HCT116 (cell line): Measurements from ENCODE around the gene IFT74. TPM values are rescaled to one million over a fixed set of nuclear protein-coding genes. Genes with fewer than 3 reads are reported as not detected.
A peak's percentile ranks its signal among the peaks of the same experiment; 100 is the strongest.

Experiments used
- ATAC-seq: fragments of 200-7000 bp; cut with Tn5 transposase; 2 replicates; pipeline ENCODE4 v1.9.1; 2020; ENCODE audit warnings: mild to moderate bottlenecking, moderate library complexity
- Bru-seq: library from RNA; stranded (reverse); fragments of 400-500 nt; gene quantifications from one replicate; lab custom pipeline; 2021; lab: Mats Ljungman, UMichigan
- BruChase-seq, 2 experiments: library from RNA; stranded (reverse); fragments of 400-500 nt; gene quantifications; one replicate each; lab custom pipeline; 2021; lab: Mats Ljungman, UMichigan
- BruUV-seq: library from RNA; stranded (reverse); fragments of 400-500 nt; replicated peaks from 2 replicates; lab custom pipeline; 2021; lab: Mats Ljungman, UMichigan
- CTCF ChIA-PET: fragments of 300-600 bp; sonication (Branson Sonifier 250); formaldehyde crosslinking; loops from one replicate; lab custom pipeline; 2021; ENCODE audit warnings: antibody characterized with exemption; lab: Charles Lee
- POLR2A ChIA-PET: fragments of 300-600, 350-600 bp; sonication (Branson Sonifier 250); formaldehyde crosslinking; loops from one replicate; lab custom pipeline; 2021; ENCODE audit warnings: antibody characterized with exemption; lab: Charles Lee
- RAD21 ChIA-PET, 2 experiments: fragments of 300-600 bp; sonication (Branson Sonifier 250); formaldehyde crosslinking; loops; one replicate each; lab custom pipeline; 2023; ENCODE audit warnings: low total read pairs in 2 of 2; ENCODE audit not compliant: uncharacterized antibody in 2 of 2, unreplicated experiment in 2 of 2, low non-redundant PET in 1 of 2; lab: Charles Lee
- DNase-seq: peaks from one replicate; pipeline ENCODE4 v3.0.0-alpha.2; 2010; ENCODE audit warnings: low read depth, low spot score
- H2AFZ ChIP-seq: fragments of 200-600 bp; shearing (Covaris generic), sonication (generic); 2 replicates; pipeline ENCODE4 v1.6.1; 2017; ENCODE audit warnings: low read depth, mixed run types, mixed read lengths, antibody characterized with exemption, low read length; ENCODE audit not compliant: poor library complexity, severe bottlenecking
- H3K27ac ChIP-seq: 2 replicates; pipeline ENCODE4 v1.5.1; 2012; ENCODE audit warnings: low read depth, low read length
- H3K27me3 ChIP-seq: fragments of 200-600 bp; sonication (generic); 2 replicates; pipeline ENCODE4 v1.6.1; 2016; ENCODE audit warnings: mixed run types, low read length, mixed read lengths; ENCODE audit not compliant: insufficient read depth
- H3K36me3 ChIP-seq, 2 experiments: fragments of 200-500 bp in 1 of 2; fragments of 200-600 bp in 1 of 2; sonication (Bioruptor generic) in 1 of 2; sonication (generic) in 1 of 2; 2 replicates each; pipeline versions ENCODE4 v1.5.1 to v1.6.1; 2014 to 2016; ENCODE audit warnings: low read length in 2 of 2, inconsistent platforms in 1 of 2, mixed read lengths in 1 of 2, mixed run types in 1 of 2; ENCODE audit not compliant: insufficient read depth in 2 of 2, control insufficient read depth in 1 of 2
- H3K4me1 ChIP-seq, 2 experiments: fragments of 200-600 bp in 1 of 2; sonication (generic) in 1 of 2; 2 replicates each; pipeline versions ENCODE4 v1.5.1 to v1.6.1; 2012 to 2017; ENCODE audit warnings: low read length in 2 of 2, inconsistent platforms in 1 of 2, mild to moderate bottlenecking in 1 of 2, mixed read lengths in 1 of 2, mixed run types in 1 of 2, moderate library complexity in 1 of 2; ENCODE audit not compliant: insufficient read depth in 2 of 2, control insufficient read depth in 1 of 2
- H3K4me2 ChIP-seq: fragments of 200-600 bp; sonication (generic); 2 replicates; pipeline ENCODE4 v1.6.1; 2017; ENCODE audit warnings: mixed run types, low read length, mixed read lengths
- H3K4me3 ChIP-seq, 2 experiments: fragments of 200-600 bp in 1 of 2; sonication (generic) in 1 of 2; replicated peaks in 1 of 2; 2 replicates each; pipeline ENCODE4 v1.5.1; 2011 to 2016; ENCODE audit warnings: low read length in 2 of 2, control low read depth in 1 of 2, low read depth in 1 of 2, mild to moderate bottlenecking in 1 of 2, mixed read lengths in 1 of 2, mixed run types in 1 of 2
- H3K79me2 ChIP-seq: fragments of 200-600 bp; sonication (generic); 2 replicates; pipeline ENCODE4 v1.6.1; 2017; ENCODE audit warnings: mild to moderate bottlenecking, mixed run types, low read length, moderate library complexity, mixed read lengths; ENCODE audit not compliant: insufficient read depth
- H3K9ac ChIP-seq: fragments of 200-600 bp; sonication (generic); 2 replicates; pipeline ENCODE4 v1.6.1; 2016; ENCODE audit warnings: low read length, mixed read lengths
- H3K9me2 ChIP-seq: fragments of 200-600 bp; sonication (generic), shearing (Covaris generic); 2 replicates; pipeline ENCODE4 v1.6.1; 2017; ENCODE audit warnings: mixed run types, mild to moderate bottlenecking, moderate library complexity; ENCODE audit not compliant: insufficient read depth
- H3K9me3 ChIP-seq, 2 experiments: fragments of 200-500 bp in 1 of 2; fragments of 200-600 bp in 1 of 2; sonication (Bioruptor generic) in 1 of 2; sonication (generic) in 1 of 2; 2 replicates each; pipeline ENCODE4 v1.6.1; 2014 to 2017; ENCODE audit warnings: low read length in 2 of 2, mixed read lengths in 2 of 2, inconsistent platforms in 1 of 2, low read depth in 1 of 2, mild to moderate bottlenecking in 1 of 2, mixed run types in 1 of 2, moderate library complexity in 1 of 2; ENCODE audit not compliant: control insufficient read depth in 1 of 2, insufficient read depth in 1 of 2
- H4K20me1 ChIP-seq: fragments of 200-600 bp; sonication (generic), shearing (Covaris generic); 2 replicates; pipeline ENCODE4 v1.6.1; 2017; ENCODE audit warnings: mixed run types, mild to moderate bottlenecking, moderate library complexity; ENCODE audit not compliant: insufficient read depth
- CEBPB ChIP-seq: IDR thresholded peaks from 2 replicates; pipeline ENCODE4 v1.6.1; 2012; ENCODE audit warnings: low read depth
- CTCF ChIP-seq, 3 experiments: fragments of 200-600 bp in 1 of 3; sonication (generic) in 1 of 3; IDR thresholded peaks in 2 of 3; conservative IDR thresholded peaks in 1 of 3; 2 replicates each; pipeline ENCODE4 v1.5.1; 2012 to 2017; ENCODE audit warnings: low read depth in 2 of 3, low read length in 2 of 3, antibody characterized with exemption in 1 of 3, borderline replicate concordance in 1 of 3, control low read depth in 1 of 3, mild to moderate bottlenecking in 1 of 3, mixed read lengths in 1 of 3, mixed run types in 1 of 3, moderate library complexity in 1 of 3; ENCODE audit not compliant: insufficient read depth in 1 of 3
- EGR1 ChIP-seq: IDR thresholded peaks from 2 replicates; pipeline ENCODE4 v1.6.1; 2012; ENCODE audit warnings: low read depth
- FOSL1 ChIP-seq: IDR thresholded peaks from 2 replicates; pipeline ENCODE4 v1.6.1; 2012; ENCODE audit warnings: low read depth
- POLR2A ChIP-seq: IDR thresholded peaks from 2 replicates; pipeline ENCODE4 v1.7.0; 2011; ENCODE audit warnings: borderline replicate concordance; ENCODE audit not compliant: insufficient read depth, insufficient read length; ENCODE audit errors: extremely low read depth
- POLR2AphosphoS5 ChIP-seq: IDR thresholded peaks from 2 replicates; pipeline ENCODE4 v1.6.1; 2011; ENCODE audit warnings: mild to moderate bottlenecking, low read depth, low read length, moderate library complexity
- RAD21 ChIP-seq: IDR thresholded peaks from 2 replicates; pipeline ENCODE4 v1.6.1; 2012; ENCODE audit warnings: low read depth, mild to moderate bottlenecking
- SIN3A ChIP-seq: IDR thresholded peaks from 2 replicates; pipeline ENCODE4 v1.6.1; 2012; ENCODE audit warnings: low read depth
- SP1 ChIP-seq: IDR thresholded peaks from 2 replicates; pipeline ENCODE4 v1.6.1; 2012; ENCODE audit warnings: low read depth
- TCF7L2 ChIP-seq: IDR thresholded peaks from 2 replicates; pipeline ENCODE4 v1.7.0; 2011; ENCODE audit warnings: borderline replicate concordance, inconsistent platforms; ENCODE audit not compliant: insufficient read depth, insufficient read length; ENCODE audit errors: extremely low read depth
- YY1 ChIP-seq: IDR thresholded peaks from 2 replicates; pipeline ENCODE4 v1.6.1; 2011; ENCODE audit warnings: low read length, low read depth, moderate library complexity, mild to moderate bottlenecking; ENCODE audit not compliant: insufficient replicate concordance; ENCODE audit errors: extremely low read depth
- ZFX ChIP-seq: fragments of 450-650 bp; IDR thresholded peaks from 2 replicates; pipeline ENCODE4 v1.6.1; 2017
- intact Hi-C: fragments of 100-400 bp; cut with micrococcal nuclease; formaldehyde crosslinking; loops from 2 replicates; pipeline ENCODE4 v1.10.0; 2022
- long read RNA-seq: library from polyadenylated mRNA; unstranded; transcript quantifications from one replicate; pipeline ENCODE4 v2.0.0, GENCODE V29; 2021; ENCODE audit not compliant: unreplicated experiment
- polyA plus RNA-seq: library from polyadenylated mRNA; unstranded; fragments of >200 nt; gene quantifications from 2 replicates; pipeline ENCODE4 v1.2.1, GENCODE V29; 2012; ENCODE audit warnings: missing spikeins
- total RNA-seq: library from RNA; stranded (reverse); gene quantifications from one replicate; pipeline ENCODE4 v1.2.1, GENCODE V29; 2021; ENCODE audit not compliant: unreplicated experiment
- TF ChIP-seq, protein P1 (sequence below): IDR thresholded peaks from 2 replicates; pipeline ENCODE4 v1.6.1; 2011; ENCODE audit warnings: mild to moderate bottlenecking, low read length, moderate library complexity; ENCODE audit not compliant: insufficient replicate concordance; ENCODE audit errors: extremely low read depth
- TF ChIP-seq, protein P2 (sequence below): IDR thresholded peaks from 2 replicates; pipeline ENCODE4 v1.6.1; 2012
- TF ChIP-seq, protein P3 (sequence below): IDR thresholded peaks from 2 replicates; pipeline ENCODE4 v1.6.1; 2012

The IFT74 gene
- total RNA-seq, result 18.2 TPM
- 7.4 and 11.9 TPM in 2 replicates for polyA plus RNA-seq
- percentile 76 among the genes with signal in this experiment for Bru-seq, nascent RNA
- BruChase-seq, experiment 1, labeled RNA remaining after a 6-hour chase, result percentile 61 among the genes with signal in this experiment
- BruChase-seq, experiment 2, labeled RNA remaining after a 2-hour chase, result percentile 60 among the genes with signal in this experiment
- long read RNA-seq, transcript IFT74-201 (20 exons, 2,160 nt), result major isoform, 28 of 37 reads
- long read RNA-seq, partial matches to known transcripts, result 7 of 37 reads
- long read RNA-seq, other reads (novel, unspliced or antisense), result 2 of 37 reads

DNA sequence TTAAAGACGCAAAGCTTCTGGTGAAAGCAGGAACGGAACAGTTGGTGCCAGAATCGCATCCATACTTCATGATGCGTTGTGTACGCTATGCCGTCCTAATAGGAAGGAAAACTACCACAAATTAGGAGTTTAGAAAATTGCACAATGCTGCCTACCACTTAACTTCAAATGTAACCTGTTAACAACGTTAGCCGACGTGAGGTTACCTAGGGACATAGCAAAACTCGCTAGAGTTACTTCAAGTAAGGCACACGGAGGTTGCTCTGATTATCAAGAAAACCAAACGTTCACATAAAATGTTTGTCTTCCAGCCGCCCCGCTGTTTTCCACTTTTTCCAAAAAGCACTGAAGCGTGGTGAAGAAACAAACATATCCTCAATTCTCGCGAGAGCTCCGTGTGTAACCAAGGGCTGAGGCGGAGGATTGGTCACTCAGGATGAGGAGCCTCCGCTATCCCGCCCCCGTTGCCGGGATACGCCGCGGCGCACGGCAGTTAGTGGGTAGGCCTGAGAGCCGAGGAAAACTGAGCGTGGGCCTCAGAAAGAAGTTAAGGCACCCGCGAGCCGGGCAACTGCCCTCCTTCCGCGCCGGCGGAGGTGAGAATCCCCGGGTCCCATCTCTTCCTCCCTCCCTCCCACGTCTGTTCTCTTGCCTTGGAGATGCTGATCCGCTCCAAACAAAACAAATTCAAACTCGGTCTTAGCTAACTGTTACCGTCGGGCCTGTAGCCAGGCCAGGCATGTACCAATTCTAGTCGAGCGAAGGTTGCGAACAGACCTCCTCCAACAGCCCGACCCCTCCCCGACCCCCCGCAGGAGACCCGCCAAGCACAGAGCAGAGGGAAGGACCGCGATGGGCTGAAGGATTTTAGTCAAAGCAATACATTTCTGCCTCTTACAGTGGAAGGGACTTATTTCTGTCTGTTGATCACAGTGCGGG, at the start of gene IFT74:
Gene IFT74, plus strand, starts transcription at position 492 of the 939 bp plus-strand sequence. CDS start 5,556 bp downstream, outside the sequence.
- TSS peak; percentile 97 for BruUV-seq
- H3K4me1 ChIP-seq, result peaks cover 6 to 19% of the 10 kb centered on the region in 2 experiments; a peak in 3 of 4 replicates
- H3K9ac ChIP-seq, result peak within 1 kb of the TSS; percentile 85
- peak within 1 kb of the TSS; percentile 94 for H3K4me2 ChIP-seq
- TF ChIP-seq RAD21 (no peak), EGR1 (no peak), TCF7L2 (peak; percentile 5), FOSL1 (no peak), SIN3A (peak; percentile 61; the same call in 1 of the 2 replicates), POLR2A (peak; percentile 80), CTCF (IDR thresholded peaks at IDR 0.05 in 2 of 3, conservative IDR thresholded peaks at IDR 0.05 in 1 of 3; ENCODE audit: borderline replicate concordance in 1 of 3, insufficient read depth in 1 of 3, low read depth in 2 of 3, low read length in 2 of 3) (no peak), SP1 (peak; percentile 44), CEBPB (peak; percentile 15; the same call in 1 of the 2 replicates), POLR2AphosphoS5 (peak; percentile 70), YY1 (peak; percentile 23), ZFX (peak; percentile 96)
- TF ChIP-seq, protein P1, sequence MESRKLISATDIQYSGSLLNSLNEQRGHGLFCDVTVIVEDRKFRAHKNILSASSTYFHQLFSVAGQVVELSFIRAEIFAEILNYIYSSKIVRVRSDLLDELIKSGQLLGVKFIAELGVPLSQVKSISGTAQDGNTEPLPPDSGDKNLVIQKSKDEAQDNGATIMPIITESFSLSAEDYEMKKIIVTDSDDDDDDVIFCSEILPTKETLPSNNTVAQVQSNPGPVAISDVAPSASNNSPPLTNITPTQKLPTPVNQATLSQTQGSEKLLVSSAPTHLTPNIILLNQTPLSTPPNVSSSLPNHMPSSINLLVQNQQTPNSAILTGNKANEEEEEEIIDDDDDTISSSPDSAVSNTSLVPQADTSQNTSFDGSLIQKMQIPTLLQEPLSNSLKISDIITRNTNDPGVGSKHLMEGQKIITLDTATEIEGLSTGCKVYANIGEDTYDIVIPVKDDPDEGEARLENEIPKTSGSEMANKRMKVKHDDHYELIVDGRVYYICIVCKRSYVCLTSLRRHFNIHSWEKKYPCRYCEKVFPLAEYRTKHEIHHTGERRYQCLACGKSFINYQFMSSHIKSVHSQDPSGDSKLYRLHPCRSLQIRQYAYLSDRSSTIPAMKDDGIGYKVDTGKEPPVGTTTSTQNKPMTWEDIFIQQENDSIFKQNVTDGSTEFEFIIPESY, result peak; percentile 92
- TF ChIP-seq, protein P2, sequence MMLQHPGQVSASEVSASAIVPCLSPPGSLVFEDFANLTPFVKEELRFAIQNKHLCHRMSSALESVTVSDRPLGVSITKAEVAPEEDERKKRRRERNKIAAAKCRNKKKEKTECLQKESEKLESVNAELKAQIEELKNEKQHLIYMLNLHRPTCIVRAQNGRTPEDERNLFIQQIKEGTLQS, result no peak
- TF ChIP-seq, protein P3, sequence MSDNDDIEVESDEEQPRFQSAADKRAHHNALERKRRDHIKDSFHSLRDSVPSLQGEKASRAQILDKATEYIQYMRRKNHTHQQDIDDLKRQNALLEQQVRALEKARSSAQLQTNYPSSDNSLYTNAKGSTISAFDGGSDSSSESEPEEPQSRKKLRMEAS, result no peak; the same call in 1 of the 2 replicates
- H4K20me1 ChIP-seq, result no peaks in the 10 kb centered on the region
- H3K36me3 ChIP-seq, result no peaks in the 10 kb centered on the region
- POLR2A ChIA-PET, result interaction anchor here (1.1 to 1.9 kb wide), 3 partner anchors 9 to 64 kb away, joined by 3 to 11 read pairs (median 4); partner anchors contain the start of genes CAAP1 and PLAA
- H2AFZ ChIP-seq, result peak within 1 kb of the TSS; percentile 66
- H3K9me2 ChIP-seq, result no peaks in the 10 kb centered on the region
- H3K79me2 ChIP-seq, result peaks cover 11% of the 10 kb centered on the region; the same call in 1 of the 2 replicates
- DNase-seq, result peak; percentile 93
- H3K9me3 ChIP-seq, result no peaks in the 10 kb centered on the region
- H3K27me3 ChIP-seq, result no peaks in the 10 kb centered on the region
- CTCF ChIA-PET, result interaction anchor here (0.9 to 1.0 kb wide), 2 partner anchors 9 to 18 kb away, joined by 3 read pairs; partner anchors contain the start of gene PLAA
- peak; percentile 100 for ATAC-seq
- RAD21 ChIA-PET, result no interaction called here
- H3K4me3 ChIP-seq, result peak within 1 kb of the TSS; percentile 78 to 88
- peak within 1 kb of the TSS; percentile 52 for H3K27ac ChIP-seq
- intact Hi-C loops, result no loop called here
